A673 (cell line): ENCODE measurements around the gene LRRTM1. TPM values are rescaled to one million over a fixed set of nuclear protein-coding genes. Genes with fewer than 3 reads are reported as not detected.

Experiments
- BruUV-seq: library from RNA; stranded (reverse); fragments of 400-500 nt; replicated peaks from 2 replicates; lab custom pipeline; 2021; lab: Mats Ljungman, UMichigan
- CTCF ChIA-PET: fragments of 300-600 bp; sonication (Branson Sonifier 250); formaldehyde crosslinking; loops from one replicate; lab custom pipeline; 2022; ENCODE audit warnings: antibody characterized with exemption; lab: Charles Lee
- POLR2A ChIA-PET: fragments of 300-600 bp; sonication (Branson Sonifier 250); formaldehyde crosslinking; loops from one replicate; lab custom pipeline; 2022; ENCODE audit warnings: antibody characterized with exemption; ENCODE audit not compliant: low non-redundant PET; lab: Charles Lee
- DNase-seq: peaks from one replicate; pipeline ENCODE4 v3.0.0-alpha.2; 2015; ENCODE audit warnings: low spot score
- H3K27ac ChIP-seq: fragments of 200-600 bp; sonication (generic); 2 replicates; pipeline ENCODE4 v1.5.1; 2016; ENCODE audit warnings: mixed run types, low read depth, mild to moderate bottlenecking, mixed read lengths, antibody characterized with exemption, low read length; ENCODE audit not compliant: poor library complexity, severe bottlenecking
- H3K27me3 ChIP-seq: fragments of 200-600 bp; sonication (generic); replicated peaks from 2 replicates; pipeline ENCODE4 v1.6.1; 2017; ENCODE audit warnings: mixed run types, low read depth, mild to moderate bottlenecking, mixed read lengths, antibody characterized with exemption, low read length; ENCODE audit not compliant: insufficient read depth, poor library complexity
- H3K36me3 ChIP-seq: fragments of 200-600 bp; sonication (generic); 2 replicates; pipeline ENCODE4 v1.6.1; 2016; ENCODE audit warnings: mixed run types, mild to moderate bottlenecking, mixed read lengths, antibody characterized with exemption, low read length; ENCODE audit not compliant: insufficient read depth, poor library complexity, severe bottlenecking
- H3K4me1 ChIP-seq: fragments of 200-600 bp; sonication (generic); 2 replicates; pipeline ENCODE4 v1.6.1; 2017; ENCODE audit warnings: mixed run types, mild to moderate bottlenecking, mixed read lengths, antibody characterized with exemption, low read length; ENCODE audit not compliant: insufficient read depth, poor library complexity, severe bottlenecking
- H3K4me3 ChIP-seq: fragments of 200-600 bp; sonication (generic); 2 replicates; pipeline ENCODE4 v1.5.1; 2016; ENCODE audit warnings: low read depth, mixed run types, mild to moderate bottlenecking, mixed read lengths, low read length; ENCODE audit not compliant: poor library complexity, severe bottlenecking
- H3K9me3 ChIP-seq: fragments of 200-600 bp; sonication (generic); 2 replicates; pipeline ENCODE4 v1.6.1; 2016; ENCODE audit warnings: mixed run types, low read depth, mild to moderate bottlenecking, mixed read lengths, antibody characterized with exemption, low read length; ENCODE audit not compliant: poor library complexity, severe bottlenecking
- EZH2 ChIP-seq: fragments of 200-600 bp; sonication (generic); IDR thresholded peaks from 2 replicates; pipeline ENCODE4 v1.6.1; 2017; ENCODE audit warnings: borderline replicate concordance, low read depth, mild to moderate bottlenecking, mixed read lengths, antibody characterized with exemption, low read length; ENCODE audit not compliant: poor library complexity, severe bottlenecking
- intact Hi-C: fragments of 100-400 bp; cut with micrococcal nuclease; formaldehyde crosslinking; loops from one replicate; pipeline ENCODE4 v1.10.0; 2022; ENCODE audit not compliant: unreplicated experiment
- total RNA-seq: library from RNA; stranded (reverse); gene quantifications from 2 replicates; pipeline ENCODE4 v1.2.3, GENCODE V29; 2021
- TF ChIP-seq, protein P1 (sequence below): fragments of 300-800, 200-600 bp; sonication (generic); conservative IDR thresholded peaks from 2 replicates; pipeline ENCODE4 v1.5.1; 2017; ENCODE audit warnings: low read depth, mild to moderate bottlenecking, antibody characterized with exemption, low read length, moderate library complexity, mixed read lengths

LRRTM1 gene
- total RNA-seq, 1 experiment from 2014 or later, result not detected

DNA sequence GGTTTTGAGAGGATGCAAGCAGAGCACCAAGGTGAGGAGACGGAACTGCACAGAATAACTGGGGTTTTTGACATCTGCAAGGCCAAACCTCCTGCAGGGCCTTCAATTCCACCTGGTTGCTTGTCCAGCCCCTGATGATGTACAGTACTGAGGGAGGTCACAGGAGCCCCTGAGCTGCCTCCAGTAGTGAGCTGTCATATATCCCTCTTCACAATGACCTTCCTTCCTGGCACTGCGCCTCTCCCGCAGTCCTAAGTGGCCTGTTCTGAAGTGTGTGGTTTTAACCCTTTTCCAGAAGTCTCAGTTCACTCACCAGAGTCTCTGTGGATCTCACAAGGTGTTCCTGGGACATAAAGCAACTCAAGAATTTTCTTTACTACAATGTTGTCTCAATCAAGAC is 45.3 kb downstream of the LRRTM1 start:
- no peak overlapping the region for H3K27ac ChIP-seq
- POLR2A ChIA-PET, result no interaction called here
- no peaks in the 10 kb centered on the region for H3K4me1 ChIP-seq
- CTCF ChIA-PET, result no interaction called here
- H3K27me3 ChIP-seq, result no peaks in the 10 kb centered on the region
- H3K36me3 ChIP-seq, result no peaks in the 10 kb centered on the region
- H3K4me3 ChIP-seq, result no peak overlapping the region
- no peak for DNase-seq
- no peaks in the 10 kb centered on the region for H3K9me3 ChIP-seq
- BruUV-seq, result no TSS peak
- intact Hi-C loops, result no loop called here
- TF ChIP-seq, protein P1, sequence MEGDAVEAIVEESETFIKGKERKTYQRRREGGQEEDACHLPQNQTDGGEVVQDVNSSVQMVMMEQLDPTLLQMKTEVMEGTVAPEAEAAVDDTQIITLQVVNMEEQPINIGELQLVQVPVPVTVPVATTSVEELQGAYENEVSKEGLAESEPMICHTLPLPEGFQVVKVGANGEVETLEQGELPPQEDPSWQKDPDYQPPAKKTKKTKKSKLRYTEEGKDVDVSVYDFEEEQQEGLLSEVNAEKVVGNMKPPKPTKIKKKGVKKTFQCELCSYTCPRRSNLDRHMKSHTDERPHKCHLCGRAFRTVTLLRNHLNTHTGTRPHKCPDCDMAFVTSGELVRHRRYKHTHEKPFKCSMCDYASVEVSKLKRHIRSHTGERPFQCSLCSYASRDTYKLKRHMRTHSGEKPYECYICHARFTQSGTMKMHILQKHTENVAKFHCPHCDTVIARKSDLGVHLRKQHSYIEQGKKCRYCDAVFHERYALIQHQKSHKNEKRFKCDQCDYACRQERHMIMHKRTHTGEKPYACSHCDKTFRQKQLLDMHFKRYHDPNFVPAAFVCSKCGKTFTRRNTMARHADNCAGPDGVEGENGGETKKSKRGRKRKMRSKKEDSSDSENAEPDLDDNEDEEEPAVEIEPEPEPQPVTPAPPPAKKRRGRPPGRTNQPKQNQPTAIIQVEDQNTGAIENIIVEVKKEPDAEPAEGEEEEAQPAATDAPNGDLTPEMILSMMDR, result no peak
- no peak for TF ChIP-seq EZH2

GRCh38 chr2:80258793-80259192 is 45.8 kb downstream of the LRRTM1 start:
- BruUV-seq, result no TSS peak
- no peaks in the 10 kb centered on the region for H3K4me1 ChIP-seq
- no peaks in the 10 kb centered on the region for H3K36me3 ChIP-seq
- POLR2A ChIA-PET, result no interaction called here
- TF ChIP-seq, protein P1, result no peak
- TF ChIP-seq EZH2, result no peak
- H3K27me3 ChIP-seq, result no peaks in the 10 kb centered on the region
- intact Hi-C loops, result no loop called here
- no peak overlapping the region for H3K27ac ChIP-seq
- CTCF ChIA-PET, result no interaction called here
- DNase-seq, result no peak
- H3K9me3 ChIP-seq, result no peaks in the 10 kb centered on the region
- no peak overlapping the region for H3K4me3 ChIP-seq

DNA sequence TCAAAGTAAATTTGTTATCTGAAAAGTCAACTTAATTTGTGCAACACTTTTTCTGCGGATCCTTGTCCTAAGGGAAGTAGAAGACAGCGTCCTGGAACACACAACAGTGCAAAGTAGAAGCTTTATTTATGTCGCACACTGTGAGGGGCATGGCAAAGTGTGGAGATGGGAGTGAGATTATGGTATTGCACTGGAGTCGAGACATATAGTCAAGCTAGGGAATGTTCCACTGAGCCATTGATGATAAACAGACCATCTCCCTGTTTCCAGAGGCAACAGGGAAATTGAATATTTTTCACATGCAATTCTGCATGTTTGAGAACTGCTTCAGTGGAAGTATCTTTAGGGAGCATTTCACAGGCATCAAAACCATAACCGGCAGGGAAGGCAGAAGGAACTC is 46.2 kb downstream of the LRRTM1 start:
- Histone ChIP-seq H3K4me1 (no peaks in the 10 kb centered on the region), H3K27me3 (no peaks in the 10 kb centered on the region), H3K9me3 (no peaks in the 10 kb centered on the region), H3K4me3 (no peak overlapping the region), H3K27ac (no peak overlapping the region), H3K36me3 (no peaks in the 10 kb centered on the region)
- no peak for DNase-seq
- intact Hi-C loops, result no loop called here
- TF ChIP-seq EZH2, result no peak
- TF ChIP-seq, protein P1, result no peak
- BruUV-seq, result no TSS peak
- POLR2A ChIA-PET, result no interaction called here
- CTCF ChIA-PET, result no interaction called here
